MV-4-11 (cell line): ENCODE data around the gene SAMD1.
"Not testable (repeated sequence)": the region's sequence is repeated elsewhere in the genome, so short reads cannot be mapped to it uniquely, and the experiment has no call there.

ENCODE experiments used
- DNase-seq: peaks from one replicate; lab custom pipeline; 2025; lab: John Stamatoyannopoulos, UW

The SAMD1 gene

DNA sequence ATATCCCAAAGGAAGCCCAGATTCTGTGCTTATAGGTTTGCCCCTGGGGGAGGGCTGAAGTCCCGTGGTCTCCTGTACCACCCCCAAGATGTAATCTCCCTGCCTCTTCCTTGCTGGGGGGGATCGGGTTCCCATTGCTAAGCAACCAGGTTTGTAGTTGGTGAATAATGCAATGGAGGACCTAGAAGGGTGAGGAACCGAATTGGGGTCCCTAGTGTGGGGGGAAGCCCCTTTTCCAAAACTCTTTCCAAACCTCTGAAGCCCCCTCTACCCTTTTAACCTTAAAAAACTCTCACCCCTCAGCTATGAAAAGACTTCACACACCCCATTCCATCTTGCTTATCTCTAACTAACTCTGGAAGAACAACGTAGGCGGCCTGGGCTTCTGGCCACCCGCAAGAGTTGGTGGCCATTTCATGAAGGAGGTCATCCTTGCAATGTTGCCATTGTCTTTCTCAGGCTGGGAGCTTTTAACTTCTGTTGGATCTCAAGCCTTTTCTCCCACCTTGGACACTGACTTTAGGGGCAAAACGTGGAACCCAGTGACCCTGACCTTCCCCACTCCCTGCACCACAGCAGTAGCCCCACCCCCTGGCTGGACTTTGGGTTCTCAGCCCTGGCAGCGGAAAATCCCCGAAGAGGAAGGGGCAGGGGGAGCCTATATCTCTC is 29.3 kb downstream of the SAMD1 start:
- DNase-seq = no peak

GRCh38 chr19:14059652-14060155 is 30.8 kb downstream of the SAMD1 start:
- DNase-seq = no peak

DNA sequence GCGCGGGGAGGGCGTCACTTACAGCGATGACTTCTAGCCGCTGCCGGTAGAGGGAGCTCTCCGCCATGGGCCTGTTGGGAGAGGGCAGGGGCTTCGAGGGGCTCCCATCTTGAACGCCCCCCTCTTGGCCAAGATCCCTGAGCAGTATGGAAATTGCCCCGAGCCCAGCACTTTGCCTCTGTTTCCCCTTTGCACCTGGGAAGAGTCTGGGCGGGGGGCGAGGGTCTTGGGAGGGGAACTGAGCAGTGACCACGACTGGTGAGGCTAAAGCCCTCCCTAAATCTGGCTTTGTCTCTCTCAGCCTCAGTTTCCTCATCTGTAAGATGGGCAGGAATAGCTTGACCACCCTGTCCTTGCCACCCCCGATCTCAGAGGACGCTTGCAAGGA is 31.5 kb downstream of the SAMD1 start:
- DNase-seq = no peak

DNA sequence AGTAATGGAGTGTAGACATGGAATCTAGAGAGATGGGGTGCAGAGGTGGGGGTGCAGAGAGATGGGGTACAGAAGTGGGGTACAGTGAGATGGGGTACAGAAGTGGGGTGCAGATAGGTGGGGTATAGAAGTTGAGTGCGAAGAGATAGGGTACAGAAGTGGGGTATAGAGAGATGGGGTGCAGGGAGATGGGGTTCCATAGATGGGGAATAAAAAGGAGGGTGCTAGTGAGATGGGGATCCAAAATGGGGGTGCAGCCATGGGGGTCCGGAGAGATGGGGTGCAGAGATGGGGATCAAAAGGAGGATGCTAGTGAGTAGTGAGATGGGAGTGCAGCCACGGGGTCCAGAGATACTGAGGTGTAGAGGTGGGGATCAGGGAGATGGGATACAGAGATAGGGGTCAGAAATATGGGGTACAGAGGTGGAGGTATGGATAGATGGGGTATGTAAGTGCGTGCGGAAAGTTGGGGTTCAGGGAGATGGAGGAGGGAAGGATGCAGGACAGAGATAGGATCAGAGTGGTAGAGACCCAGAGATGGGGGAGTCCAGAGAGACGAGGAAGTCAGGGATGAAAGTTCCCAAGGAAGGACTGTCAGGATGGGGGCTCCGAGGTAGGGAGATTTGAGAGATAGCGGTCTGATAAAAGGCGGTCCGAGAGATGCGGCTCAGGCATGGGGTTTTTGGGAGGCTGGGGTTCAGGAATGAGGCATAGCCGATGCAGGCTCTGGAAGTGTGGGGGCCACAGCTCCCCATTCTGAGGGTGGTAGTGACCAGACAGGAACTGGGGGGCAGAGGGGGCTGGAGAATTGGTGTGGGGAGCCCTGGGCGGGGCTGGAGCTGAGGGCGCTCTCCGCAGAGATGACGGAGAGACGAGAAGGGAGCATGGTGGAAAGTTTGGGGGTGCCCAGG is 32.1 kb downstream of the SAMD1 start:
- DNase-seq = no peak

DNA sequence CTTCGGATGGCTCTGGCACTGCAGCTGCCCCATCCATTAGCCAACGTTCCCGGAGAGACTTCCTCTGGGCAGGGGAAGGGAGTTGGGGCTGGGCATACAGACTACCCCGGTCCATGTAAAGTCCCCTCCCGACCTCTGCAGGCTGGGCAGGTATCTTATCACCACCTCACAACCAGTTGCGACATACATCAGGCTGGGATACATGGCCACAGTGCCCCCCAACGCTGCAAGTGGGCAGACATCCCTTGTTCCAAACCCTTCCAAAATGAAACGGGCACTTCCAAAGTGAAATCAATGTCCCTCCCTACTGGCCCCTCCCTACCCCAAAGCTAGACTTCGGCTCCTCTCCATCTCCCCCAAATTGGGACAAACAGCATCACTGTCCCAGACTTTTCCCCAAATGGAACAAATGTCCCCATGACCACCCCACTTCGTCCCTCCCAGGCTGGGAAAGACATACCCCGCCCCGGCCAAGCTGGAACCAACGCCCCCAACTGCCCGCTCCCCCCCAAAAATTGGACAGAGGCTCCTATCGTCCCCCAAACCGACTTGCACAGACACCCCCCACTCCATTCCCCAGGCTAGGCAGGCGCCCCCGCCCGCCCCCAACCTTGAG is 33.7 kb downstream of the SAMD1 start:
- no peak for DNase-seq

GRCh38 chr19:14056069-14056666 is 34.4 kb downstream of the SAMD1 start:
- no peak for DNase-seq

DNA sequence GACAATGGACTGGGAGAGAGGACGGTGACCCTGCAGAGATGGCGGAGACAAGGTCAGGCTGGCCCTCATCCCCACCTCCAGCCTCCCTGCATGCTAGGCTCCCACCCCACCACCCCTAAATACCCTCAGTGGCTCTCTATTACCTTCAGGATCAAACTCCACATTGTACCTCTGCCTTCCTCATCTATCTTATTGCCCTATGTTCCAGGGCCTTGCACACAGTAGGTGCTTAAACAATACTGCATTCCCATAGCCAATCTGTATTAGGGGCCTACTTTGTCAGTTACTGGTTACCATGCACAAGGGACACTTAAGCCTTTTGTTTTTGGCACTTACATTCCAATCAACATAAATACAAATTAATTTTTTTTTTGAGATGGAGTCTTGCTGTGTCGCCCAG is 35.2 kb downstream of the SAMD1 start:
- no peak for DNase-seq

DNA sequence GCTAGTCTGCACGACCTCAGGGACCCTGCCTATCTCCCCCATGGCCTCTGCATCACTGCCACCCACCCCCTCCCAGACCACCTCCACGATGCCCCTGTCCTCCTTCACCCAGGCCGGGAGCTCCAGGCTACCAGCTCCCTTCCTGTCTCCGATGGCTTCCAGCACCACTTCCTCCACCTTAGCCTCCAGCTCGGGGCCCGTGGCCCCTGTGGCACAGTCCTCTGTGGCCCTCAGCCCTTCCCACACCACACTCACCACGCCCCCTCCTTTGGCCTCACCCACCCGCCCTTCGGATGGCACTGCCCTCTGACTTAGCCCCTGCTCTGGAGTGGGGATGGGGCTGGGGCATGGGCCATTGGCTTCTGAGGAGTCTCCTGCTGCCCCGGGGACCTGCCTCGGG is 35.8 kb downstream of the SAMD1 start:
- no peak for DNase-seq

GRCh38 chr19:14054099-14054498 is 36.5 kb downstream of the SAMD1 start:
- DNase-seq = no peak

- DNase-seq = no peak
These were observed 37.1 kb downstream of the SAMD1 start for GRCh38 chr19:14053500-14053899.

DNA sequence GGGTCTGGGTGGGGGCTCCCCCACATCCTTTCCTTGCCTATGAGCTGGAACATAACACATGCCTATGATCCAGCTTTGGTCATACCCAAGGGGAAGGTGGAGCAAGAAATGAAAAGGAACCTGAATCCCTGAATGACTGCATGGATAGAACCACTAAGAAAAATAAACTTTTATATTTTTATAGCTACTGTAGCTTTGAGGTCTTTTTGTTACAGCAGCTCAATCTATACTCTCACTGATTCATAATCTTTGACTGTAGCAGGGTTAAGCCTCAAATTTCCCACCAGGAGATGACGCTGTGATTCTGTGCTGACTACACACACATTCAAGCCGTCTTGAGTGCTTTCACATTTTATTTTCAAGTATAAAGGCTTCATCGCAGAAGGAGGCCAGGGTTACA is 37.5 kb downstream of the SAMD1 start:
- no peak for DNase-seq

DNA sequence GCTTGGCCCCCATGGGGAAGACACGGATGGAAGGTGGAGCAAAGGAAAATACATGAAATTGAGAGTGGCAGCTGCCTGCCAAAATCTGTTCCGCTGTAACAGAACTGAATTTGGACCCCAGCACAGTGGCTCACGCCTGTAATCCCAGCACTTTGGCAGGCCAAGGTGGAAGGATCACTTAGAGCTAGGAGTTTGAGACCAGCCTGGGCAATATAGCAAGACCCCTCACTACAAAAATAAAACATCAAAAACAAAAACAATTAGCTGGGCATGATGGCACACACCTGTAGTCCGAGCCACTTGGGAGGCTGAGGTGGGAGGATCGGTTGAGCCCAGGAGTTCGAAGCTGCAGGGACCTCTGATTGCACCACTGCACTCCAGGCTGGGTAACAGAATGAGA is 38.1 kb downstream of the SAMD1 start:
- no peak for DNase-seq

DNA sequence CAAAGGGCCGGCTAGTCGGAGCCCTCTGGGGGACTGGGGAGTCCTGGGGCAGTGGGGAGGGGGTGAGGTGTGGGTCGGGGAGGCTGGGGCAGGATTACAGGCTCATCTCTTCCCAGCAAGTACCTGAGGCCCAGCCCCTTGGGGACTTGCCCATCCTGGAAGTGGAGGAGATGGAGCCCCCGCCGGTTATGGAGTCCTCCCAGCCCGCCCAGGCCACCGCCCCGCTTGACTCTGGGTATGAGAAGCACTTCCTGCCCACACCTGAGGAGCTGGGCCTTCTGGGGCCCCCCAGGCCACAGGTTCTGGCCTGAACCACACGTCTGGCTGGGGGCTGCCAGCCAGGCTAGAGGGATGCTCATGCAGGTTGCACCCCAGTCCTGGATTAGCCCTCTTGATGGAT is 38.6 kb downstream of the SAMD1 start:
- DNase-seq = no peak

- DNase-seq = not testable (repeated sequence)
These were observed 39.6 kb downstream of the SAMD1 start for GRCh38 chr19:14050961-14051360.

GRCh38 chr19:14050512-14050911 is 40.0 kb downstream of the SAMD1 start:
- no peak for DNase-seq

GRCh38 chr19:14048443-14049153 is 42.0 kb downstream of the SAMD1 start:
- peak; percentile 87 for DNase-seq

DNA sequence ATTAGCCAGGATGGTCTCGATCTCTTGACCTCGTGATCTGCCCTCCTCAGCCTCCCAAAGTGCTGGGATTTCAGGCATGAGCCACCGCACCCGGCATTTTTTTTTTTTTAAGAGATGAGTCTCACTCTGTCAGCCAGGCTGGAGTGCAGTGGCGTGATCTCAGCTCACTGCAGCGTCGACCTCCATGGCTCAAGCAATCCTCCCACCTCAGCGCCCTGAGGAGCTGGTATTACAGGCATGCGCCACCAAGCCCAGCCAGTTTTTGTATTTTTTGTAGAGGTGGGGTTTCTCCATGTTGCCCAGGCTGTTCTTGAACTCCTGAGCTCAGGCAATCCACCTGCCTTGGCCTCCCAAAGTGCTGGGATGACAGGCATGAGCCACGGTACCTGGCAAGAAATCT is 42.7 kb downstream of the SAMD1 start:
- not testable (repeated sequence) for DNase-seq

DNA sequence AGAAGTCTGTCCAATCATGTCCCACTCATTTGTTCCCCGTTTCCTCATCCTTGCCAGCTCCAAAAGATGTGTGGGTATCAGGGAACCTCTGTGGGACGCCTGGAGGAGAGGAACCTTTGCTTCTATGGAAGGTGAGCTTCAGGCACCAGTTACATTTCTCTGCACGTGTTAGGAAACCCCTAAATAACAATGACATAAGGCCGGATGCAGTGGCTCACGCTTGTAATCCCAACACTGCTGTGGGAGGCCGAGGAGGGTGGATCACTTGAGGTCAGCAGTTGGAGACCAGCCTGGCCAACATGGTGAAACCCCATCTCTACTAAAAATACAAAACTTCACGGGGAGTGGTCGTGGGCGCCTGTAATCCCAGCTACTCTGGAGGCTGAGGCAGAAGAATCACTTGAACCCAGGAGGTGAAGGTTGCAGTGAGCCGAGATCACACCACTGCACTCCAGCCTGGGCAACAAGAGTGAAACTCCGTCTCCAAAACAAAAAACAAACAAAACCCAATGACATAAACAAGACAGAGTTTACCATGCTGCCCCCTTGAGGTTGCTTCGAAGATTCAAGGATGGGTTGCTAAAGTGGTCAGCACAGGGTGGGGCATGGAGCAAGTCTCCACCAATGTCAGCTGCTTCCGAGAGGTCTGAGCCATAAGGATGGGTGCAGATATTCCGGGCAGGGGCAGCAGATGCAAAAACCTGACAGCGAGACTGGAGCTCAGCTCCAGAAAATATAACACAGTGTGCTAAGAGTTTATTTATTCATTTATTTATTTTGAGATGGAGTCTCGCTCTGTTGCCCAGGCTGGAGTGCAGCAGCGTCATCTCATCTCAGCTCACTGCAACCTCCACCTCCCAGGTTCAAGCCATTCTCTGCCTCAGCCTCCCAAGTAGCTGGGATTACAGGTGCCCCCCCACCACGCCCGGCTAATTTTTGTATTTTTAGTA is 47.6 kb downstream of the SAMD1 start:
- peak; percentile 89 for DNase-seq

DNA sequence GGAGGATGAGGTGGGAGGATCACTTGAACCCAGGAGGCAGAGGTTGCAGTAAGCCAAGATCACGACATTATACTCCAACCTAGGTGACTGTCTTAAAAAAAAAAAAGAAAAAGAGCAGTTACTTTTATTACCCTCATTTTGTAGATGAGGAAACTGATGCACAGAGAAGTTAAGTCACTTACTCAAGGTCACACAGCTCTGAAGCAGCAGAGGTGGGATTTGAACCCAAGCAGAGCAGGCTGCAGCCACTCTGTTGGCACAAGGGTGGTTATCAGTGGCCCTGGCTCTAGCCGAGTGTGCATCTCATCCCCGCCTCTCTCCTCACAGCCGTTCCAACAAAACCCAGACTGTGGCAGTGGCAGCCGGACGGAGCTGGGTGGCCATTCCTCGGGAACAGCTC is 51.4 kb downstream of the SAMD1 start:
- DNase-seq = no peak
